ENCODE measurements around the gene CD74.

DNA sequence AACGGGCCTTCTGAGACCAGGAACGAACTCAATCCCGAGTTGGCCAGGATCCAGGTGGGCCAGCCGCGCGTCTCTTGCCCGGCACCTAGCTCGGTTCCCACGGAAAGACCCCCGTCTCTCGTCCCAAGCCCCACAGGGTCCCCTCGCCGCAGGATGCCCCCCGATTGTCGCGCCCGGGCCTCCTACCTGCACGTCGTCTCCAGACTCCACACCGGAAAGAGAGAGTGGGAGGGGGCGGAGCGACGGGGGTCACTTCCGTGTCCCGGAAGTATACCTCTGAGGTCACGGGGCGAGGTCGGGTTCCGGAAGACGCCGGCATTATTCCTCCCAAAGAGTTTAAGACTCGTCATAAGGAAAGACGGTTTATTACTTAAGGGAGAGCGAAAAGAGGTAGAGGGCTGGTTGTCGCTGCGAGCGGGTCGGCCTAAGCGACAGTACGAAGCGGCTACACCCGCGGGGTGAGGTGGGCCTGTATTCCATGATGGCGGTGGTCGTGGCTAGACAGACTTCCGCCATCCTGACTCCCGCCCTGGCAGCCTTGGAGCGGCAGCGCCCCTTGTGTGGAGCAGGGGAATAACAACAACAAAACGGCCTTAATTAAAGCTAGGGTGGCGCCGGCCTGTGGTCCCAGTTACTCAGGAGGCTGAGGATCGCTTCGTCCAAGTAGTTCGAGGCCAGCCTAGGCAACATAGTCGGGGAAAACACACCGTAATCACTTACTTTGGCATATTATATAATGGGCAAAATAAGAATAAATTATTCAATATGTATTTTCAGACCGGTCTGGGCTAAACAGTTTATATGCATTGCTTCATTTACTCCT is 37.0 kb upstream of the CD74 start, which contains the start of gene RPS14:
- TF ChIP-seq CTCF (IDR thresholded peaks at IDR 0.05) (peak; percentile 85 to 96 (median 94)), POLR2A (IDR thresholded peaks at IDR 0.05) (peak in 3 of 4 donors; percentile 49 to 85 (median 73))

Measured in esophagus squamous epithelium (tissue), 4 donors.